GM12864 (cell line): ENCODE measurements around the gene TNFAIP8.

Experiments
- DNase-seq: peaks from one replicate; pipeline ENCODE4 v3.0.0-alpha.2; 2011; ENCODE audit warnings: low read depth
- H3K4me3 ChIP-seq: 2 replicates; pipeline ENCODE4 v1.5.1; 2011; ENCODE audit warnings: mild to moderate bottlenecking, low read depth, low read length, control low read depth
- CTCF ChIP-seq: IDR thresholded peaks from 2 replicates; pipeline ENCODE4 v1.5.1; 2011; ENCODE audit warnings: low read depth, mild to moderate bottlenecking, moderate library complexity, low read length, control low read depth, inconsistent platforms; ENCODE audit errors: missing control alignments

TNFAIP8 gene

GRCh38 chr5:119371146-119371545, 15.3 kb downstream of the TNFAIP8 start:
- TF ChIP-seq CTCF, result no peak
- H3K4me3 ChIP-seq, result no peak overlapping the region
- DNase-seq, result no peak

- H3K4me3 ChIP-seq, result no peak overlapping the region
- no peak for DNase-seq
- no peak for TF ChIP-seq CTCF
Measured at GRCh38 chr5:119373449-119373858, 17.6 kb downstream of the TNFAIP8 start.

GRCh38 chr5:119374901-119375300, 19.1 kb downstream of the TNFAIP8 start:
- DNase-seq, result no peak
- TF ChIP-seq CTCF, result no peak

GRCh38 chr5:119377066-119377465, 21.2 kb downstream of the TNFAIP8 start:
- no peak for DNase-seq
- no peak for TF ChIP-seq CTCF
- no peak overlapping the region for H3K4me3 ChIP-seq

More at GRCh38 chr5:119374901-119375300, 19.1 kb downstream of the TNFAIP8 start:
- no peak overlapping the region for H3K4me3 ChIP-seq

GRCh38 chr5:119378075-119378700, 22.4 kb downstream of the TNFAIP8 start:
- no peak for TF ChIP-seq CTCF
- H3K4me3 ChIP-seq, result no peak overlapping the region
- no peak for DNase-seq

GRCh38 chr5:119379096-119379495, 23.3 kb downstream of the TNFAIP8 start:
- no peak for DNase-seq
- TF ChIP-seq CTCF, result no peak
- H3K4me3 ChIP-seq, result no peak overlapping the region

- no peak for TF ChIP-seq CTCF
- no peak overlapping the region for H3K4me3 ChIP-seq
- no peak for DNase-seq
Measured at GRCh38 chr5:119379942-119380547, 24.2 kb downstream of the TNFAIP8 start.
